GM19395 (cell line): ENCODE results near the gene NEK9.
"Not testable (repeated sequence)": the region's sequence is repeated elsewhere in the genome, so short reads cannot be mapped to it uniquely, and the experiment has no call there.

Source experiments
- ATAC-seq: cut with Tn5 transposase; IDR thresholded peaks from one replicate; pipeline ENCODE4 v1.9.1; 2021; ENCODE audit warnings: mild to moderate bottlenecking, moderate library complexity; ENCODE audit not compliant: unreplicated experiment

Gene NEK9

GRCh38 chr14:75068294-75069120 is 58.3 kb downstream of the NEK9 start:
- ATAC-seq = no peak

GRCh38 chr14:75067765-75068164 is 59.1 kb downstream of the NEK9 start:
- ATAC-seq = not testable (repeated sequence)

- no peak for ATAC-seq
Measured at GRCh38 chr14:75067212-75067611, 59.6 kb downstream of the NEK9 start.

- ATAC-seq = no peak
Measured at GRCh38 chr14:75066691-75067090, 60.2 kb downstream of the NEK9 start.

GRCh38 chr14:75064205-75064567 is 62.7 kb downstream of the NEK9 start:
- peak; percentile 24 for ATAC-seq

- peak; percentile 94 for ATAC-seq
Measured at GRCh38 chr14:75063491-75064204, 63.2 kb downstream of the NEK9 start, which contains the start of gene ACYP1. Gene ACYP1 (minus strand): TSS chr14:75064024. CDS start chr14:75063553, 471 bp downstream.

GRCh38 chr14:75063013-75063412 is 63.8 kb downstream of the NEK9 start:
- ATAC-seq = no peak

GRCh38 chr14:75060420-75060819 is 66.4 kb downstream of the NEK9 start:
- no peak for ATAC-seq

GRCh38 chr14:75059642-75060041 is 67.2 kb downstream of the NEK9 start:
- ATAC-seq = no peak

- ATAC-seq = no peak
Measured at GRCh38 chr14:75054421-75054820, 72.4 kb downstream of the NEK9 start.

- ATAC-seq = no peak
Measured at GRCh38 chr14:75053396-75054291, 73.2 kb downstream of the NEK9 start.

GRCh38 chr14:75051556-75051899 is 75.3 kb downstream of the NEK9 start:
- ATAC-seq = no peak

- peak; percentile 73 for ATAC-seq
Measured at GRCh38 chr14:75050852-75051555, 75.8 kb downstream of the NEK9 start, which contains the start of gene MLH3. Gene MLH3 (minus strand): TSS chr14:75051467. CDS start chr14:75049655, 1,812 bp downstream.

GRCh38 chr14:75049731-75050201 is 77.1 kb downstream of the NEK9 start:
- no peak for ATAC-seq

- no peak for ATAC-seq
Measured at GRCh38 chr14:75049136-75049535, 77.7 kb downstream of the NEK9 start.

- no peak for ATAC-seq
Measured at GRCh38 chr14:75048101-75048500, 78.7 kb downstream of the NEK9 start.

- ATAC-seq = no peak
Measured at GRCh38 chr14:75047506-75047905, 79.3 kb downstream of the NEK9 start.

- no peak for ATAC-seq
Measured at GRCh38 chr14:75046899-75047298, 79.9 kb downstream of the NEK9 start.

GRCh38 chr14:75046275-75046674 is 80.6 kb downstream of the NEK9 start:
- no peak for ATAC-seq

- no peak for ATAC-seq
Measured at GRCh38 chr14:75044752-75045151, 82.1 kb downstream of the NEK9 start.
